T-cell (primary cell): ENCODE measurements around the gene LRRC55. TPM values are rescaled to one million over a fixed set of nuclear protein-coding genes. Genes with fewer than 3 reads are reported as not detected.

Experiments
- ATAC-seq, 4 experiments: fragments of 200-7000 bp in 3 of 4; fragments of 150-1000 bp in 1 of 4; cut with Tn5 transposase; replicated peaks in 1 of 4; 1 replicate in 3 of 4; 2 replicates in 1 of 4; pipeline ENCODE4 v1.10.0; 2021; ENCODE audit warnings: moderate library complexity in 3 of 4, mild to moderate bottlenecking in 2 of 4, moderate number of reproducible peaks in 1 of 4
- CTCF ChIA-PET, 2 donors: fragments of 300-600 bp; sonication (Branson Sonifier 250); formaldehyde crosslinking; loops; one replicate each; lab custom pipeline; 2022; ENCODE audit warnings: antibody characterized with exemption in 2 of 2; lab: Charles Lee
- POLR2A ChIA-PET, 2 donors: fragments of 300-600 bp; sonication (Branson Sonifier 250); formaldehyde crosslinking; loops; one replicate each; lab custom pipeline; 2022; ENCODE audit warnings: antibody characterized with exemption in 2 of 2; lab: Charles Lee
- DNase-seq, 35 experiments: peaks; one replicate each; pipeline versions ENCODE4 v3.0.0 to v3.0.0-alpha.2; 2013 to 2023
- H3K27ac ChIP-seq: one replicate; pipeline ENCODE4 v1.5.1; 2013; ENCODE audit warnings: low read length
- H3K27me3 ChIP-seq, 2 experiments: replicated peaks in 1 of 2; 1 replicate in 1 of 2; 2 replicates in 1 of 2; pipeline versions ENCODE4 v1.6.1 to v1.7.0; 2013; ENCODE audit warnings: low read length in 1 of 2, mixed read lengths in 1 of 2; ENCODE audit not compliant: control insufficient read depth in 2 of 2, insufficient read depth in 2 of 2; ENCODE audit errors: extremely low read depth in 1 of 2
- H3K36me3 ChIP-seq, 2 donors: 1 replicate in 1 of 2; 2 replicates in 1 of 2; pipeline versions ENCODE4 v1.6.1 to v1.7.0; 2013; ENCODE audit warnings: low read length in 1 of 2; ENCODE audit not compliant: control insufficient read depth in 2 of 2, insufficient read depth in 1 of 2; ENCODE audit errors: extremely low read depth in 1 of 2
- H3K4me1 ChIP-seq, 2 experiments: 1 replicate in 1 of 2; 2 replicates in 1 of 2; pipeline versions ENCODE4 v1.6.1 to v1.7.0; 2013; ENCODE audit warnings: low read length in 2 of 2, mixed read lengths in 1 of 2; ENCODE audit not compliant: insufficient read depth in 2 of 2, control insufficient read depth in 1 of 2; ENCODE audit errors: extremely low read depth in 1 of 2
- H3K4me3 ChIP-seq, 2 donors: 1 replicate in 1 of 2; 2 replicates in 1 of 2; pipeline versions ENCODE4 v1.5.1 to v1.7.0; 2013; ENCODE audit warnings: mild to moderate bottlenecking in 2 of 2, low read length in 1 of 2, moderate library complexity in 1 of 2; ENCODE audit not compliant: control insufficient read depth in 1 of 2; ENCODE audit errors: extremely low read depth in 1 of 2
- H3K9me3 ChIP-seq: 2 replicates; pipeline ENCODE4 v1.7.0; 2013
- H3K27ac Mint-ChIP-seq, 2 donors: one replicate each; pipeline ENCODE4 v1.8.0; 2020 to 2021; ENCODE audit warnings: mild to moderate bottlenecking in 2 of 2, mixed read lengths in 2 of 2
- H3K27me3 Mint-ChIP-seq, 2 donors: one replicate each; pipeline ENCODE4 v1.8.0; 2021 to 2022; ENCODE audit warnings: mixed read lengths in 2 of 2
- H3K36me3 Mint-ChIP-seq: one replicate; pipeline ENCODE4 v1.8.0; 2021; ENCODE audit warnings: mixed read lengths
- H3K4me1 Mint-ChIP-seq, 3 donors: one replicate each; pipeline ENCODE4 v1.8.0; 2020 to 2022; ENCODE audit warnings: mixed read lengths in 3 of 3, mild to moderate bottlenecking in 1 of 3
- H3K4me3 Mint-ChIP-seq, 3 donors: one replicate each; pipeline ENCODE4 v1.8.0; 2020 to 2022; ENCODE audit warnings: mild to moderate bottlenecking in 3 of 3, mixed read lengths in 3 of 3, moderate library complexity in 3 of 3
- H3K9me3 Mint-ChIP-seq, 3 donors: one replicate each; pipeline ENCODE4 v1.8.0; 2020 to 2022; ENCODE audit warnings: mixed read lengths in 3 of 3
- WGBS: methylation state at CpG from one replicate; pipeline ENCODE4 v1.1.5; 2013; ENCODE audit warnings: missing lambda C conversion rate; ENCODE audit not compliant: insufficient coverage; 5-methylcytosine and 5-hydroxymethylcytosine counted together
- total RNA-seq, 35 experiments: library from RNA in 6 of 35; stranded (reverse) in 6 of 35; fragments of 120-200 nt in 1 of 35; gene quantifications; one replicate each; pipeline versions ENCODE4 v1.2.1 to v1.2.4 and lab custom pipeline; 2013 to 2026

Gene LRRC55
- total RNA-seq, 5 donors from 2014 or later (not counting 1 experiment from before 2014, with no cell fraction given) = not detected

DNA sequence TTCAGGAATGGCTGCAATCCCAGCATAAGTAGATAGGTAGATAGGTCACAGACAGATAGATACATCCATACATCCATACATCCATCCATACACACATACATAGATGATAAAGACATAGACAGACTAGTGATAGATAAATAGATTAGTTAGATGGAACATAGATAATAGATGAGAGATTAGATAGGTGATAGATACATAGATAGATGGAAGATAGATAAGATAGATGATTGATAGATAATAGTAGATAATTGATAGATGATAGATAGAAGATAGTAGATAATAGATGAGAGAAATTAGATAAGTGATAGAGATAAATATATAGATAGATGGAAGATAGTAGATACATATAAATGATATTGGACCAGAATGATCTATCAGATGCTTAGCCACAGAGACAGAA lies 28.3 kb upstream of the LRRC55 start:
- ChIA-PET POLR2A (no interaction called here), CTCF (no interaction called here)
- H3K4me1 Mint-ChIP-seq = no peaks in the 10 kb centered on the region
- ATAC-seq (no peak), DNase-seq (no peak)
- H3K27ac Mint-ChIP-seq = no peak overlapping the region
- Histone ChIP-seq H3K27ac (no peak overlapping the region), H3K27me3 (peaks cover 2 to 15% of the 10 kb centered on the region in 2 experiments), H3K36me3 (no peaks in the 10 kb centered on the region), H3K4me1 (no peaks in the 10 kb centered on the region), H3K4me3 (no peak overlapping the region), H3K9me3 (no peaks in the 10 kb centered on the region)
- peaks cover 0 to 4% (median 0%) of the 10 kb centered on the region in 3 donors for H3K9me3 Mint-ChIP-seq
- H3K27me3 Mint-ChIP-seq = peaks cover 34% of the 10 kb centered on the region in 2 donors
- no peaks in the 10 kb centered on the region for H3K36me3 Mint-ChIP-seq
- no peak overlapping the region for H3K4me3 Mint-ChIP-seq

DNA sequence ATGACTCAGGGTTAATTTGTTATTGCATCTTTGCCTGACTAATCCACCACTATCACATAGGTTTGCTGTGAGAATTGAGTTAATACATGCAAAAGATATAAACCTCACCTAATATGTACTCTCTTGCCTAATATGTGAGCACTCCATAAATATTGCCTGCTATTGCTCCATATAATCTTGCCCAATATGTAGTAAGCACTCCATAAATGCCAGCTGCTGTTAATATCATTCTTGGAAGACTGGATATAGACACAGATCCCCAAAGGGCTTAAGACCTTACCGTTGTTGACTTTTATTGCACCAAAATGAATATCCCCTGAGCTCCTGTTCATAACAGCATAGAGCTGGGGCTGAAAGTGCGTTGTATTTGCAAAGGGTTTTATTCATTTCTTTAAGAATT lies 27.0 kb upstream of the LRRC55 start:
- Mint-ChIP-seq H3K4me1 (no peaks in the 10 kb centered on the region), H3K27me3 (peaks cover 27 to 31% of the 10 kb centered on the region in 2 donors), H3K4me3 (no peak overlapping the region), H3K36me3 (no peaks in the 10 kb centered on the region), H3K27ac (no peak overlapping the region), H3K9me3 (no peaks in the 10 kb centered on the region)
- CTCF ChIA-PET = no interaction called here
- ATAC-seq = no peak
- no CpG with 5 or more reads among the region's 2 CpGs for WGBS
- DNase-seq = no peak
- Histone ChIP-seq H3K27ac (no peak overlapping the region), H3K4me1 (no peaks in the 10 kb centered on the region), H3K9me3 (no peaks in the 10 kb centered on the region), H3K36me3 (no peaks in the 10 kb centered on the region), H3K27me3 (peaks cover 2 to 15% of the 10 kb centered on the region in 2 experiments), H3K4me3 (no peak overlapping the region)
- POLR2A ChIA-PET = no interaction called here

DNA sequence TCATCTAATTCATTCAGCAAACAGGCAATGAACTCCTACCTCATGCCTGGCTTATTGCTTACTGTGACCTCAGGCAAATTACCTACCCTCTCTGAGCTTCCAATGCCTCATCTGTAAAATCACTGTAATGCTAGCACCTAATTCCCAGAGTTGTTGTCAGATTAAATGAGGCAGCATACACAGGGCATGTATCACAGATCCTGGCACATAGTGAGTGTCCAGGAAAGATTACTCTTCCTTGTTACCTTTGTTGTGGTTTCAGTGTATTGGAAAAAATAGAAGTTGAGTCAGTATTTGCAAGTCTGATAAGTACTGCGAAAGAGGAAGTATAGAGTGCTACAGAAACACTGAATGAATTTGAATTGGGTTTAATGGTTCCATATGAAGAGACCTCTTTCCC lies 26.4 kb upstream of the LRRC55 start:
- no peak for ATAC-seq
- WGBS = no CpG with 5 or more reads among the region's 1 CpG
- no peaks in the 10 kb centered on the region for H3K36me3 Mint-ChIP-seq
- H3K4me1 ChIP-seq = no peaks in the 10 kb centered on the region
- no peaks in the 10 kb centered on the region for H3K4me1 Mint-ChIP-seq
- H3K27ac ChIP-seq = no peak overlapping the region
- no peak for DNase-seq
- CTCF ChIA-PET = no interaction called here
- H3K27me3 Mint-ChIP-seq = peaks cover 27 to 31% of the 10 kb centered on the region in 2 donors
- POLR2A ChIA-PET = no interaction called here
- no peaks in the 10 kb centered on the region for H3K9me3 ChIP-seq
- no peaks in the 10 kb centered on the region for H3K36me3 ChIP-seq
- H3K27ac Mint-ChIP-seq = no peak overlapping the region
- H3K4me3 Mint-ChIP-seq = no peak overlapping the region
- H3K9me3 Mint-ChIP-seq = no peaks in the 10 kb centered on the region
- no peak overlapping the region for H3K4me3 ChIP-seq
- peaks cover 2 to 15% of the 10 kb centered on the region in 2 experiments for H3K27me3 ChIP-seq

DNA sequence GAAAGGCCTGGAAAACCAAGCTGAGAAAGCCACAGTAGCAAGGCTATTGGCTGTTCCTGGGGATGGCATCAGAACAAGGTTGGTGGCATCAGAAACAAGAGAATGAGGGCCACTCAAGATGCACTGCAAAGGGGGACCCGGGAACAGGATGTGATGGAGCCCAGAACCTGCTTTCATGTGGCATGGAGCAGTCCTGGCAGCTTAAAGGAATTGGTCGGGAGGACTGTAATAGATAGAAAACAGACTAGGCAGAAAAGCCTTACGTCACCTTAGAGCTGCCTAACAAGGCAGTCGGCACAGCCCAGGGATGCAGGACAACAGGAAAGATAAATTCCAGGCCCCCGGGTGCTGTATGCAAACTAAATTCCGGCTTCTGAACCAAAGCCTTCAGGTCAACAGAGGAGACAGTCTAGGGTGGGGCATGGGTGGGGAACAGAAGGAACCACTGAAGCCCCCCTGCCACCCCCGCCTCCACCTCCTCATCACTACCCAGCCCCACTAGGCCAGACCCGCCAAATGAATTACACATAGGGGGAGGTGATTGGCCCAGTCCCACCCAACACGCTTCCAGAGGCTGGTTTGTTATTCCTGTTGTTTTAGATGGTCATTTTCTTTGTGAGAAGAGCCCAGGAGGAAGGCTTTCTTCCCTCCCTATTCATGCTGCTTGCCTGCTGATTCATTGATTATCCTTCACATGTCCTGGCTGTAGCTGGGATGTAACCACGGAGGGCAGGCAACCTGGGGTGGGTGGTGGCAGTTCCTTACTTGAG lies 25.7 kb upstream of the LRRC55 start:
- Mint-ChIP-seq H3K4me1 (no peaks in the 10 kb centered on the region), H3K27me3 (peaks cover 30 to 31% of the 10 kb centered on the region in 2 donors), H3K36me3 (no peaks in the 10 kb centered on the region), H3K9me3 (no peaks in the 10 kb centered on the region), H3K4me3 (no peak overlapping the region), H3K27ac (no peak overlapping the region)
- Histone ChIP-seq H3K9me3 (no peaks in the 10 kb centered on the region), H3K4me3 (no peak overlapping the region), H3K27me3 (peaks cover 2 to 15% of the 10 kb centered on the region in 2 experiments), H3K4me1 (no peaks in the 10 kb centered on the region), H3K36me3 (no peaks in the 10 kb centered on the region), H3K27ac (no peak overlapping the region)
- ChIA-PET CTCF (no interaction called here), POLR2A (no interaction called here)
- DNase-seq (no peak), ATAC-seq (no peak)
- WGBS = 38% methylated on average over 1 of the region's 10 CpGs

DNA sequence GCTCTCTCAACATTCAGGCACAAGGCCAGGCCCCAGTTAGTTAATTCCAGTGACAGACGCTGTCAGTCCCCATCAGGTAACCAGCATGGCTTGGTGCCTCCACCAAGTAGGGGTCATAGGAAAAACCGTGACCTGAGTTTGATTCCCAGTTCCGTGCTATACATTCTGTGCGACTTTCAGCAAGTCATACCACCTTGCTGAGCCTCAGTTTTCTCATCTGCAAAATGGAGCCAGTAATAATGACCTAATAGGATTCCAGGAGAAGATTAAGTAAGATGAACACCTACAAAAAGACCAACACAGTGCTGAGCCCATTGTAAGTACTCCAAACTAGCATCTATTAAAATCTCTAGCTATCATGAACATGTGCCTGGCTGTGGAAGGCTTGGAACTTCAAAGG lies 24.8 kb upstream of the LRRC55 start:
- WGBS = 74% methylated on average over 3 of the region's 4 CpGs
- no peaks in the 10 kb centered on the region for H3K4me1 Mint-ChIP-seq
- ChIA-PET POLR2A (no interaction called here), CTCF (no interaction called here)
- Histone ChIP-seq H3K36me3 (no peaks in the 10 kb centered on the region), H3K27me3 (peaks cover 2 to 17% of the 10 kb centered on the region in 2 experiments), H3K4me1 (no peaks in the 10 kb centered on the region), H3K9me3 (no peaks in the 10 kb centered on the region), H3K4me3 (no peak overlapping the region), H3K27ac (no peak overlapping the region)
- no peak for ATAC-seq
- H3K27me3 Mint-ChIP-seq = peaks cover 31 to 37% of the 10 kb centered on the region in 2 donors
- no peaks in the 10 kb centered on the region for H3K36me3 Mint-ChIP-seq
- H3K9me3 Mint-ChIP-seq = no peaks in the 10 kb centered on the region
- H3K27ac Mint-ChIP-seq = no peak overlapping the region
- no peak for DNase-seq
- H3K4me3 Mint-ChIP-seq = no peak overlapping the region

DNA sequence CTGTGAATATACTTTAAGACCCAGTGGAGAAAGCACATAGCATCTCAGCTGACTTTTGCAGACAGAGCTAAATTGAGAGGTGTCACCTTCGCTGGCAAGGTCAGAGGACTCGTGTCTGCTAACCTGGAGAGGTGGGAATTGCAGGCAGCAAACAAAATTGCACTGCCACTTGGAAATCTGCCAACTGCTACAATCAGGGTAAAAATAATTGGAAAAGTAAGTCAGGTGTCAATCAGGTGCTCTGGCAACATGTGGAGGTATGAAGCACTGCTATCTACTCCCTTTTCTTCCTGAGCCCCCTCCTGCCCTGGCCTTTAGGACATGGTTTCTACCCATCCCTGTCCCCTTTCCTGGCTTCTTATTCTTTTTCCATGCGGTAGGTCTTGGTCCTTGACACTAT lies 24.1 kb upstream of the LRRC55 start:
- no peaks in the 10 kb centered on the region for H3K4me1 ChIP-seq
- no peaks in the 10 kb centered on the region for H3K9me3 ChIP-seq
- CTCF ChIA-PET = no interaction called here
- H3K27me3 ChIP-seq = peaks cover 2 to 17% of the 10 kb centered on the region in 2 experiments
- DNase-seq (no peak), ATAC-seq (no peak)
- Mint-ChIP-seq H3K4me3 (no peak overlapping the region), H3K27ac (no peak overlapping the region), H3K27me3 (peaks cover 32 to 42% of the 10 kb centered on the region in 2 donors), H3K9me3 (no peaks in the 10 kb centered on the region), H3K4me1 (no peaks in the 10 kb centered on the region), H3K36me3 (no peaks in the 10 kb centered on the region)
- H3K36me3 ChIP-seq = no peaks in the 10 kb centered on the region
- WGBS = 43% methylated on average over 3 of the region's 3 CpGs
- H3K4me3 ChIP-seq = no peak overlapping the region
- POLR2A ChIA-PET = no interaction called here
- H3K27ac ChIP-seq = no peak overlapping the region
